ENCODE measurements around the gene FBLN2.
A peak's percentile ranks its signal among the peaks of the same experiment; 100 is the strongest.
"Not testable (repeated sequence)": the region's sequence is repeated elsewhere in the genome, so short reads cannot be mapped to it uniquely, and the experiment has no call there.

Gene FBLN2

DNA sequence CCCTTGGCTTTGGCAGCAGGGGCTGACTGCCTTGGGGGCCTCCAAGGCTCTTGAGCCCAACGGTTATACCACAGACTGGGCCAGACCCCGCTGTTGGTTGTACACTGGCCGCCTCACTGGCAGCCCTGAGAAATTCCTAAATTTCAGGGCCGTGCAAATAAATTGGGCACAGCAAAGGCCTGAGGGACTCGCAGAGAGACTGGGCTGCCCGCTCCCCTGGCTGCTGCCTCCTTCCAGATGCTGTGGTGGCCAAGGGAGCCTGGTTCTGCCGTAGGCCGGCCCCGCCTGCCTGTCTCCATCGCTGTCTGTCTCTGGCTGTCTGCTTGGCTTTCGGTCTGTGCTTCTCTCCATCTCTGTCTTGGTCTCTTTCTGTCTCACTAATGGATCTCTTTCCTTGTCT, 9.0 kb downstream of the FBLN2 start:
- Mint-ChIP-seq H3K9me3 (no peaks in the 10 kb centered on the region), H3K27ac (no peak overlapping the region), H3K4me1 (peaks cover 29% of the 10 kb centered on the region), H3K4me3 (no peak overlapping the region), H3K36me3 (ENCODE audit: low read depth) (no peaks in the 10 kb centered on the region), H3K27me3 (peaks cover 10% of the 10 kb centered on the region)
- ATAC-seq = no peak
- DNase-seq = no peak

GRCh38 chr3:13558651-13559050, 9.7 kb downstream of the FBLN2 start:
- H3K36me3 Mint-ChIP-seq (ENCODE audit: low read depth) = no peaks in the 10 kb centered on the region
- H3K4me1 Mint-ChIP-seq = peaks cover 22% of the 10 kb centered on the region
- no peaks in the 10 kb centered on the region for H3K9me3 Mint-ChIP-seq
- ATAC-seq (no peak), DNase-seq (no peak)
- H3K27me3 Mint-ChIP-seq = peaks cover 10% of the 10 kb centered on the region
- H3K27ac Mint-ChIP-seq = no peak overlapping the region
- no peak overlapping the region for H3K4me3 Mint-ChIP-seq

- Mint-ChIP-seq H3K36me3 (ENCODE audit: low read depth) (no peaks in the 10 kb centered on the region), H3K4me1 (peaks cover 21% of the 10 kb centered on the region), H3K27ac (no peak overlapping the region), H3K27me3 (peaks cover 10% of the 10 kb centered on the region), H3K9me3 (no peaks in the 10 kb centered on the region), H3K4me3 (no peak overlapping the region)
- ATAC-seq (no peak), DNase-seq (no peak)
Observed at GRCh38 chr3:13559764-13560525, 11.0 kb downstream of the FBLN2 start.

DNA sequence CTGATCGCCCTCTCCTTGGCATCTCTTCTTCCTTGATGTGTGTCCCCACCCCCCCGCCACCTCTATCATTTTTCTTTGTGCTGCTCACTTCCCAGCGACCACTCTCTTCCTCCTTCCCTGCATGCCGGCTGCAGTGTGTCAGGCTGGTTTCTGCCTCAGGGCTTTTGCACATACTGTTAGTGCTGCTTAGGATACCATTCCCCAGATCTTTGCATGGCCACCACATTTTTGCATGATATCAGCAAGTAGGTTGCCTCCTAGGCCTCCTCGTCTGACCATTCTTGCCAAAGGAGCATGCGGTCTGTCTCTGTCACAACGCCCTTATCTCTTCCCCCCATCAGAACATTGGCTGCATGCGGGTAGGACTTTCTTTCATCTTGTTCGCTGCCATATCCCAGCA, 12.5 kb downstream of the FBLN2 start:
- Mint-ChIP-seq H3K9me3 (no peaks in the 10 kb centered on the region), H3K27me3 (peaks cover 10% of the 10 kb centered on the region), H3K4me3 (no peak overlapping the region), H3K36me3 (ENCODE audit: low read depth) (no peaks in the 10 kb centered on the region), H3K4me1 (peaks cover 19% of the 10 kb centered on the region), H3K27ac (no peak overlapping the region)
- DNase-seq = no peak
- ATAC-seq = no peak

DNA sequence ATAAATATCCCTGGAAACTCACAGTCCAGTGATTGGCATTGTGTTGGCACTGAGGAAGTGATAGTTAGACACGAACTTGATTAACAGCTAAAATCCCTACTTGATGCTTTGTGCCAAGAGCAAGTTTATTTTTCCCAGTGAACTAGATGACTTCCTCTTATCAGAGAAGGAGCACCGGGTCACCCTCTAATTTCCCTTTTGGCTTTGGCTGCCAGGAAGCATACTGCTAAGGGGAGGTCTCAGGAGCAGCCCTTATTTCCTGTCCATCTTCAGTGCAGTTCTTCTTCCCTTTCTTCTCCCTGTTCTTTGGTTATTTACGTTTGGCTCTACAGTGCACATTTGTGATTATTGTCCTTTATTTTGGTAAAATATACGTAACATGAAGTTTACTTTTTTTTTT, 13.0 kb downstream of the FBLN2 start:
- Mint-ChIP-seq H3K27ac (no peak overlapping the region), H3K36me3 (ENCODE audit: low read depth) (no peaks in the 10 kb centered on the region), H3K4me1 (peaks cover 14% of the 10 kb centered on the region), H3K27me3 (peaks cover 10% of the 10 kb centered on the region), H3K4me3 (no peak overlapping the region), H3K9me3 (no peaks in the 10 kb centered on the region)
- ATAC-seq (no peak), DNase-seq (no peak)

DNA sequence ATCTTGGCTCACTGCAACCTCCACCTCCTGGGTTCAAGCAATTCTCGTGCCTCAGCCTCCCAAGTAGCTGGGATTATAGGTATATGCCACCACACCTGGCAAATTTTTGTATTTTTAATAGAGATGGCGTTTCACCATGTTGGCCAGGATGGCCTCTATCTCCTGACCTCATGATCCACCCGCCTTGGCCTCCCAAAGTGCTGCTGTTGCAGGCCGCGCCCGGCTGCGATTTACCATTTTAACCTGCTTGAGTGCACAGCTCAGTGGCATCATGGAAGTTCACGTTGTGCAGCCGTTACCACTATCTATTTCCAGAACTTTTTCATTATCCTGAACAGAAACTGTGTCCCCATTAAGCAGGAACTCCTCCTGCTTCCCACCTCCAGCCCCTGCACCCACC, 13.5 kb downstream of the FBLN2 start:
- H3K4me1 Mint-ChIP-seq = peaks cover 13% of the 10 kb centered on the region
- H3K4me3 Mint-ChIP-seq; ATAC-seq; H3K36me3 Mint-ChIP-seq (ENCODE audit: low read depth); H3K9me3 Mint-ChIP-seq; DNase-seq; H3K27ac Mint-ChIP-seq: not testable (repeated sequence)
- peaks cover 10% of the 10 kb centered on the region for H3K27me3 Mint-ChIP-seq

DNA sequence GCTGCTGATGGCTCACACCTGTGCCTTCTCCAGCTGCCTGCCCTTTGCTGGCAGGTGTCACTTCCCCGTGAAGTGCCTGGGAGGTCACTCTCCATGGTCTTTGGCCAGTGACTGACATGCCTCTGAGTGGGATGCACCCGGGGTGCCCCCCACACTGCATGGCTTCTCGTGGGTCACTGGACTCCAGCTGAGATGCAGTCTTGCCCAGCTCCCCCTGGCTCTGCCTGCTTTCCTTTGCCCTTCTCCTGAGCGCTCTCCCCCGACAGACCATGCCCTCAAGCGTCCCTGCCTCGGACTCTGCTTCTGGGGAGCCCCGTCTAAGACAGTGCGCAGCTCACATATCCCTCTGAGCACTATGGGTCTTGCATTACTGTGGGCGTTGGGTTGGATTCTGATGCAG, 14.4 kb downstream of the FBLN2 start:
- no peak for DNase-seq

GRCh38 chr3:13563911-13564310, 15.0 kb downstream of the FBLN2 start:
- DNase-seq (no peak), ATAC-seq (no peak)

More for the DNA sequence above, 14.4 kb downstream of the FBLN2 start:
- Mint-ChIP-seq H3K4me1 (peaks cover 13% of the 10 kb centered on the region), H3K36me3 (ENCODE audit: low read depth) (no peaks in the 10 kb centered on the region), H3K9me3 (no peaks in the 10 kb centered on the region), H3K4me3 (no peak overlapping the region), H3K27me3 (peaks cover 10% of the 10 kb centered on the region), H3K27ac (no peak overlapping the region)
- no peak for ATAC-seq

DNA sequence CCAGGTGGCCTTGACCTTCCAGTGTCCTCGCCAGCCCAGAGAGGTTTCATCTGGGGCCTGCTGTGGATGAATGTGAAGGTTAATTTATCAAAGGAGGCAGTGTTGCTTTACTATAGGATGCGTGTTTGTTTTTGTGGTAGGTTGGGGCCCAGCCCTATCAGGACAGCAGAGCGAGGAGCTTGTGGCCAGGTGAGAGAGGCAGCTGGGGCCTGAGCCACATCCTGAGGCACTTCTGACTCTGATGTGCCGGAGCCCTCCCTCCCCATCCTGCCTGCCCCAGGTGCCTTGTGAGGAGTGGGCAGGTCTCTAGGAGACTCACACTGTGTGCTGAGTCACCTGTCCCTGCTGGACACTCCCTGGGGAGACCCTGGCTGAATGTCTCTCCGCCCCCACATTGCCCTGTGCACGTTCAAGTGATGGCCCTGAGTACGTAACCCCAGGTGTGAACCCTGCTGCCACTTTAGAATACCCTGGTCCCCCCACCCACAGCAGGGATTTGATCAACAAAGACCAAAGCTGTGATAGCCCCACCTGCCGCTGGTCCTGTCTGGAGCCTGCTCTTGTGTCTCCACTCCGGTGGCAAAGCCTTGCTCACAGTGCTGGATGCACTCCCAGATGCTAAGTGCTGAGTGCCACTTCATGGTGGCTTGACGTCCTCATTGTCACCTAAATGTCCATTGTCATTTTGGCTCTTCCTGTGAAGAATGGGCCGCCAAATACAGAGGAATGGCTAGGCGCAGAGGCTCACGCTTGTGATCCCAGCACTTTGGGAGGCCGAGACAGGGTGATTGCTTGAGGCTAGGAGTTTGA, 16.0 kb downstream of the FBLN2 start:
- peaks cover 5% of the 10 kb centered on the region for H3K27me3 Mint-ChIP-seq
- no peaks in the 10 kb centered on the region for H3K36me3 Mint-ChIP-seq (ENCODE audit: low read depth)
- peaks cover 10% of the 10 kb centered on the region for H3K4me1 Mint-ChIP-seq
- no peak overlapping the region for H3K27ac Mint-ChIP-seq
- no peaks in the 10 kb centered on the region for H3K9me3 Mint-ChIP-seq
- no peak for DNase-seq
- peak; percentile 51 for ATAC-seq
- H3K4me3 Mint-ChIP-seq = no peak overlapping the region

More at GRCh38 chr3:13563911-13564310, 15.0 kb downstream of the FBLN2 start:
- Mint-ChIP-seq H3K9me3 (no peaks in the 10 kb centered on the region), H3K27ac (no peak overlapping the region), H3K36me3 (ENCODE audit: low read depth) (no peaks in the 10 kb centered on the region), H3K4me1 (peaks cover 13% of the 10 kb centered on the region), H3K27me3 (peaks cover 9% of the 10 kb centered on the region), H3K4me3 (no peak overlapping the region)

DNA sequence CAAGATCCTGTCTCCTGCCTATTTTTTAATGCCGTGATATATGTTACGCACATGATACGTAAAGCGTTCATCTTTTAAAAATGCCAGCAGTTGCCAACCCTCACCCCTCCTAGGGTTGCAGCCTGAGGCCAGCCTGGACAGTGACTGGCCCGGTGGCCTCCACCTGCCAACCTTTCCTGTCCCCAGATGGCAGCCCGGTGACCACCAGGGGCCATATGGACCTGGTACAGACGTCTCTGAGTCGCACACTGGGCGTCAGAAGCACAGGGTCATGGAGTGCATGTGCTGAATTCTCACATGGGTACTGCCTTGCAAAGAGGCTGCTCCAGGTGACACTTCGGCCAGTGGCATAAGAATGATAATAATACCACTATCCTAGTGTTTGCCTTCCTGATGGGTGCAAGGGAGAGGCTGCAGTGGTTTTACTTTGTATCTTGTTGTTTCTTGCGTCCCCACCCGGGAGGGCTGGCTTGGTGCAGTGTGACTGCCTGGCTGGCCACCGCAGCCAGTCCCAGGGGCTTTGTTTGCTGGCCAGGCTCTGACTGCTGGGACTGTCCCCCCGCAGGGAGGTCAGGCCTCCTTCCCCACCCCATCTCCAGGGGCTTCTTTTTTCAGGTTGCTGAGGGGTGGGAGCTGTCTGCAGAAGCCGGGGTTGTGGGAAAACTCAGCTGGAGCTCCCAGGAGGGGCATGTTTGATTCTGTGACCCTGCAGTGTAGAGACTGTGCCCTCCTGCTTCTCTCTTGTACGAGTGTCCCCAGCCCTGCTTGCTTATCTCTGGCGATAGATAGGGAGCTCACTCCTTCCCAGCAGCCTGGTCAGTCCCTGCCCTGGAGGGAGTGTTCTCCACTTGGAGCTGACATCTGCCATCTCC, 16.9 kb downstream of the FBLN2 start:
- Mint-ChIP-seq H3K27me3 (peaks cover 5% of the 10 kb centered on the region), H3K27ac (no peak overlapping the region), H3K4me3 (no peak overlapping the region), H3K36me3 (ENCODE audit: low read depth) (no peaks in the 10 kb centered on the region), H3K4me1 (peaks cover 10% of the 10 kb centered on the region), H3K9me3 (no peaks in the 10 kb centered on the region)
- ATAC-seq (no peak), DNase-seq (no peak)

- Mint-ChIP-seq H3K36me3 (ENCODE audit: low read depth) (no peaks in the 10 kb centered on the region), H3K27me3 (peaks cover 2% of the 10 kb centered on the region), H3K27ac (no peak overlapping the region), H3K4me3 (no peak overlapping the region), H3K4me1 (peaks cover 10% of the 10 kb centered on the region), H3K9me3 (no peaks in the 10 kb centered on the region)
- no peak for ATAC-seq
- DNase-seq = no peak
Observed at GRCh38 chr3:13566453-13566748, 17.5 kb downstream of the FBLN2 start.

DNA sequence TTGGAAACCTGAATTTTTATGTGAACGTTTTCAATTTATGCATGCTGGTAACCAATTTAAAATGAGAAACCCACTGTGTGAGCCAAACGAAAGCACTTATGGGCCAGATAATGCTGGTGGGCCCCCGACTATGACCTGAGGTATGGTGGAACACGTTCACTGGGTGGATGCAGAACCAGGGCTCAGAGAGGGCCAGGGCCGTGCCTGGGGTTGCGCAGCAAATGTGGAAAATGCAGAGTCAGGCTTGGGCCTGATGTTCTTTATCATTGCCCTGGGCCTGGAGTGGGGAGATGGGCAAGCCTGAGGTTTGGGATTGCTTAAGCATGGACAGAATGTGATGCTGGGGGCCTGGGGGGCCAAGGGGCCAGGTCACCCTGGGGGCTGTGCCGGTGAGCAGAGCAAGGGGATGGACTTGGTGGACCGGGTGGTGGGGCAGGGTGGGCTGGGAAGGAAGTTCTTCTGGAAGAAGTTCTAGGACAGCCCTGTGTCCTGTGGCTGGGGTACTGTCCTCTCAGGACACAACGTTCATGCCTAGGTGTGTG, 17.9 kb downstream of the FBLN2 start:
- Mint-ChIP-seq H3K36me3 (ENCODE audit: low read depth) (no peaks in the 10 kb centered on the region), H3K4me3 (no peak overlapping the region), H3K4me1 (peaks cover 10% of the 10 kb centered on the region), H3K27ac (no peak overlapping the region), H3K27me3 (peaks cover 2% of the 10 kb centered on the region), H3K9me3 (no peaks in the 10 kb centered on the region)
- DNase-seq = no peak
- ATAC-seq = no peak

- Mint-ChIP-seq H3K9me3 (no peaks in the 10 kb centered on the region), H3K27me3 (no peaks in the 10 kb centered on the region), H3K4me3 (no peak overlapping the region), H3K4me1 (peaks cover 10% of the 10 kb centered on the region), H3K36me3 (ENCODE audit: low read depth) (no peaks in the 10 kb centered on the region), H3K27ac (no peak overlapping the region)
- ATAC-seq (no peak), DNase-seq (no peak)
Observed at GRCh38 chr3:13567684-13568514, 19.0 kb downstream of the FBLN2 start.
